GM11168 (cell line): ENCODE measurements around the gene PRH1.

ENCODE experiments used
- in situ Hi-C: fragments of 300-500 bp; cut with MboI; formaldehyde crosslinking; loops from one replicate; pipeline ENCODE4 v1.12.0; 2022; ENCODE audit warnings: low sequenced_read_pairs; ENCODE audit not compliant: unreplicated experiment

PRH1 gene

GRCh38 chr12:10884086-10884725 is at the start of gene PRH1:
TSS of gene PRH1 (minus strand) at chr12:10884255. CDS start at chr12:10884217, 38 bp downstream.
- in situ Hi-C loops, result no loop called here

GRCh38 chr12:10928746-10929286 is 44.8 kb upstream of the PRH1 start, which contains the start of gene PRH2:
TSS of gene PRH2 (plus strand) at chr12:10929236. CDS start at chr12:10929274, 38 bp downstream.
- in situ Hi-C loops, result no loop called here

DNA sequence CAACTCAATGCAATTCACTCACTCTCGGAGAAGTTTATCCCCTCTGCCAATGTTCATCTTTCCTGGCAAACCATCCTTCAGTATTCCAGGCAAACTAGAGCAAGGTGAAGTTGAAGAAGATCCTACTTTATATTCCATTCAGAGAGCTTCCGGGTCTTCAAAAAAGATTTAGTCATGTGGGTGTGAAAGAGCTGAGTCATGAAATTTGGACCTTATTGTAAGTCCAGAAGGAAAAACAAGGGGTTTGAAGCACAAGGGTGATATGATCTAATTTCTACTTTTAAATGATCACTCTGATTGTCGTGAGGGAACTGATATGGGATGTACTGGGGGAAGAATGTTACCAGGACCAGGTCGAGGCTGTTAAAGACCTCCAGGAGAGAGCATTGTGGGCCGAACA is 42.2 kb upstream of the PRH1 start:
- in situ Hi-C loops, result no loop called here

- in situ Hi-C loops, result no loop called here
Observed at GRCh38 chr12:10919809-10920208, 35.8 kb upstream of the PRH1 start.

DNA sequence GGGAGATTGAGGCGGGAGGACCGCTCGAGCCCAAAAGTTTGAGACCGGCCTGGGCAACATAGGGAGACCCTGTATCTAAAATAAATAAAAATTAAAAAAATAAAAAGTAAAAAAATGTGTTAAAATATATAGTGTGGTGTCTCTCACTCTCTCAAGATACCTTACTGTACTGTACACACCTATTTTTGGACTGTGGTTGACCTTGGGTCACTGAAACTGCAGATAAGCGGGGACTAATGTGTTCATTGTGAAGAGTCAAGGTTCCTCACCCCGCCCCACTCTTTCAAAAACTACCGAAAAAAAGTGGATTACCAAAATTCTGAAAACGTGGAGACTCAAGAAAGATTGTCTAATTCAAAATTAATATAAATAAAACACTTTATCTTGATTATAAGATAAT is 26.3 kb upstream of the PRH1 start:
- in situ Hi-C loops, result no loop called here

- in situ Hi-C loops, result no loop called here
Observed at GRCh38 chr12:10909462-10909861, 25.4 kb upstream of the PRH1 start, which contains the start of gene TAS2R13. TSS of gene TAS2R13 (minus strand) at chr12:10909562. CDS start at chr12:10909298, 264 bp downstream.

DNA sequence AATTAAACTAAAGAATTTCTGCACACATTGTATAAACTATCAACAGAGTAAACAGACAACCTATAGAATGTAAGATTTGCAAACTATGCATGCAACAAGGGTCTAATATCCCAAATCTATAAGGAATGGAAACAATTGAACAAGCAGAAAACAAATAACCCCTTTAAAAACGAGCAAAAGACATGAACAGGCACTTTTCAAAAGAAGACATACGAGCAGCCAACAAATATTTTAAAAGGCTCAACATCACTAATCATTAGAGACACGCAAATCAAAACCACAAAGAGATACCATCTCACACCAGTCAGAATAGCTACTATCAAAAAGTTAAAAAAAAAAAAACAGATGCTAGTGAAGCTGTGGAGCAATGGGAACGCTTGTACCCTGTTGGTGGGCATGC is 20.6 kb upstream of the PRH1 start:
- in situ Hi-C loops, result no loop called here

DNA sequence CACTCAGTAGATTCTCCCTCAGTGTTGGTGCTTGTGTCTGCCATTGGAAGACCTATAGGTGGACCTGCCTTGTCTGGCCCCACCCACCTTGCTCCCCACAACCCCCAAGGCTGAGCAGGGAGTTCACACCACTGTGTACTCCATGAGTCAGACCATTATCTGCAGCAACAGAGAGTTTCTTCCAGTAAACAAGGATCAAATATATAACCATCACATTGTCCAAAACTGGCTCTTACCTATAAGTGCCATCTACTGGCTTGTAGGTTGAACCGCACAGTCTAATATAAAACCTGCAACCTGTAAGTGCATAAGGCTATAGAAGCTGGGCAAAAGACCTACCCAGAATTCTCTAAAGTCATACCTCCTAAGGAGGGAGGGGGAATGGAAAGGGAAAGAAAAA is 17.4 kb upstream of the PRH1 start:
- in situ Hi-C loops, result no loop called here

DNA sequence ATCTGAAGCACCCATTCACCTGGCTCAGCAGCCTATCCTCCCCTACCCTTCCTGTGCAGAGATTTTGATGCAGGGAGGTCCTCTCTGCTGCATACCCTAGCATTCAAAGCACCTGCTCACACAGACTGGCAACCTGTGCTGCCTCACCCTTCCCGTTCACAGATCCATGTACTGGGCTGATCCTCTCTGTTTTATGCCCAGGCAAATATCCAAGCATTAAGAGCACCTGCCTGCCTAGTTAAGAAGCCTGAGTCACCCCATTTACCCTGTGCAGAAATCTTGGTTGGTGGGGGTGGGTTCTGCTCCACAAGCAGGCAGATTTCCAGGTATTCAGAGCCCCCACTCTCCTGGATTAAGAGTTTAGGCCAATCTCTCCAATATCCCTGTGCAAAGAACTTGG is 16.9 kb upstream of the PRH1 start:
- in situ Hi-C loops, result no loop called here

DNA sequence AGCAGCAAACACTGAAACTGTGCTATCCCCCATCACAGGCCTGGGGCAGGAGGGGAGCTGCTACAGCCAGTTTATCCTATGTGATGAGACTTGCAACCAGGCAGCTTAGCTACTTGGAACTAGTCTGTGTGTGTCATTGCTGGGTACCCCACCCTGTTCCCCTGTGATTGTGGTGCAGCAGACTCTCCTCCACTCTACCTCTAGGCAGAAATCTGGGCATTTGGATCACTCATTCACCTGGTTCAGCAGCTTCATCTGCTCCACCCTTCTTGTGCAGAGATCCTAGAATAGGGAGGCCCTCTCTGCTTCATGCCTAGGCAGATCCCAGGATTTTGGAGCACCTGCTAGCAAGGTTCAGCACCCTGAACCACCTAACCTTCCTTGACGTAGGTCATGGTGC is 16.5 kb upstream of the PRH1 start:
- in situ Hi-C loops, result no loop called here

DNA sequence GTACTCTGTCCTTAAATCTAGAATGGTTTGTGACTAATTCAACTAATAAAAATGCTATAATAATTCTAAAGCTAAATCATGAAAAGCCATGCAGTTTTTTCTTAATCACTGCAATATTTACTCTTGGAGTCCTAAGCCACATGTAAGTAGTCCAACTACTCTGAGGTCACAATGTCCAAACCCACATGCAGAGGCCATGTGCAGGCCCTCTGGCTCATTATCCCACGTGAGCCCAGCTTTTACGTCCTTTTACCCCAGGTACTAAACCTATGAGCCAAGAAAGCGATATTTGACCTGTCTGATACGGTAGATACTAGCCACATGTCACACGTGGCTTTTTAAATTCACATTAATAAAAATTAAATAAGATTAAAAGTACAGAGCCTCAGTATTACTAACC is 12.8 kb upstream of the PRH1 start:
- in situ Hi-C loops, result no loop called here

DNA sequence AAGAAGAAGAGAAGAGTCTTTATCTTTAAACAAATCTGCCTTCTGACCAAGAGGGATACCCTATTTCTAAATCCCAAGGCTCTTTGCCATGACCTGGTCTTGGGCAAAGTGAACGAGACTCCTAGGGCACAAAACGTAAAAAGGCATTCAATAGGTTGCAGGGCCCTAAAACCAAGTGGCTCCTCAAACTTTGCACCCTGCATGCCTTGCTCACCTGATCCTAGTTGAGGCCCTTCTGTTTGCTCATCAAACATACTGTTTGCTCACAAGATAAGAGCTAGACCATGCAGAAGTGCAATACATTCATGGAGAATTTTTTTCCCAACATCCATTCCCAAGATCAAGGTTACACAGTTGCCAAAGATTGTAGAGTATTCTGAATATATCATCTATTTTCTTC is 7.9 kb upstream of the PRH1 start:
- in situ Hi-C loops, result no loop called here

GRCh38 chr12:10889226-10889625 is 5.2 kb upstream of the PRH1 start:
- in situ Hi-C loops, result no loop called here

- in situ Hi-C loops, result no loop called here
Observed at GRCh38 chr12:10873378-10873777, 10.7 kb downstream of the PRH1 start.

GRCh38 chr12:10867381-10867780 is 16.7 kb downstream of the PRH1 start:
- in situ Hi-C loops, result no loop called here

DNA sequence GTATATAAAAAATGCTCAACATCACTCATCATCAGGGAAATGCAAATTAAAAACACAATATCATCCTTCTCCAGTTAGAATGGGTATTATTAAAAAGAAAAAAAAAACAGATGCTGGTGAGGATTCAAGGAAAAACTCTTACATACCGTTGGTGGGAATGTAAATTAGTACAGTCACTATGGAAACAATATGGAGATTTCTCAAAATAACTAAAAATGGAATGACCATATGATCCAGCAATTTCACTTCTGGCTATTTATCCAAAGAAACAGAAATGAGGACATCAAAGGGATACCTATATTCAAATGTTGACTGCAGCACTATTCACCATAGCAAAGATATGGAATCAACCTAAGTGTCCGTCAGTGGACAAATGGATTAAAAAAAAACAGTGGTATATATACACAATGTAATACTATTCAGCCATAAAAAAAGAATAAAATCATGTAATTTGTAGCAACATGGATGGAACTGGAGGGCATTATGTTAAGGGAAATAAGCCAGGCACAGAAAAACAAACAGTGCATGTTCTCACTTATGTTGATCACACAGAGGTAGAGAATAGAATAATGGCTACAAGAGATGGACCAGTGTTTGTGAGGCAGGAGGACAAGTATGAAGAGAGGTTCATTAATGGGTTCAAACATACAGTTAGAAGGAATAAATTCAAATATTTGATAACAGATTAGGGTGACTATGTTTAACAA is 20.4 kb downstream of the PRH1 start:
- in situ Hi-C loops, result no loop called here

DNA sequence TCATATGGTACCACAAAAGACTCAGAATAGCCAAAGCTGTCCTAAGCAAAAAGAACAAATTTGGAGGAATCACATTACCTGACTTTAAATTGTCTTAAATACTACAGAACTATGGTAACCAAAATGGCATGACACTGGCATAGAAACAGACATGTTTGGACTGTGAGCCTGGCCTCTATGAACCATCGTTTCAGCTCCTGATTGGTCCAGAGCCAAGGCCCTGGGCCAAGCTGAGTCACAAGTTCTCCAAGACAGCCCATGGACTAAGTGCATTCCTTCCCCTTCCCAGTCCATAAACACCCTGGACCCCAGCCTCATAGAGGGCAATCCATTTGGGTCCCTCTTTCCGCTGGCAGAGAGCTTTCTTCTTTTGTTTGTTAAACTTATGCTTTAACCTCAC is 22.7 kb downstream of the PRH1 start:
- in situ Hi-C loops, result no loop called here

- in situ Hi-C loops, result no loop called here
Observed at GRCh38 chr12:10855807-10856206, 28.2 kb downstream of the PRH1 start.

DNA sequence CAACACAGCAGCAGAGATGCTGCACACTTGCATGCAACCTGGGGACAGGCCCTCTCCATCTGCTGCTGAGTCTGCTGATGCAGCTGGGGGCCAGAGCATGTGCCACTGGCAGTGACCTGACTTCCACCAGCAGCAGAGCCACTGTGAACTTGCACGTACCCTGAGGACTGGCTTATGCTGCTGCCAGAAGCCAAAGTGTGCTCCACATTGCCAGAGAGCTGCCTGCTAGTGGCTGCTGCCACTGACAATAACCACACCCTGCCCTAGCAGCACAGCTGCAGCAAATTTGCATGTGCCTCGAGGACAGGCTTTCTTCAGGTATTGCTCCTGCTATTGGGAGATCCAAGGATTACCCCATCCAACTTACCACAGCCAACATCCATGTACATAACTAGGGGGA is 30.3 kb downstream of the PRH1 start:
- in situ Hi-C loops, result no loop called here

DNA sequence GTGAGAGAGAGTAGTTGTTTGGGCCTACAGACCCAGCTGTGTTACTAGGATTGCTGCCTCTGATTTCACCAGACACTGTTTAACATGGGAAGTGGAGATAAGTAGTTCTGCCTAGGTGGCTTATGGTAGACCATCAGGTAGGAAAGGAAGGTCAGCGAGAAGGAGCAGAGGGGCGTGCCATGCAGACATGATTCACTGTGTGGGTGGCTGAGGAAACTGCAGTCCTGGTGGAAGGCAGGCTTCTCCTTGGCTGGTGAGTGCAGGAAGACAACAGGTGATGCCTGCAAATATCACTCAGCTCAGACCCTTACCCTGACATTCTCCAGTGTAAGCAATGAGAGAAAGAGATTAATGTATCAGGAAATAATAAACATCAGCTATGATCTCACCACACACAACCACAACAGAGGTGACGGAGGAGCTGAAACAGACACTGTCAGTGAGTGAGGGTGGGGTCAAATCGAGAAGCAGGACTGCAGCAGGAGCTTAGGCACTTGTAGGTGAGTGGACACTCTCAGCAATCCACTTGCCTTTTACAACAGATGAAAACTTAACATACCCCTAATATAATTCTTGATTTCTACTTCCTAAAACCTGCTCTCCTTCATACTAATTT is 32.7 kb downstream of the PRH1 start:
- in situ Hi-C loops, result no loop called here

DNA sequence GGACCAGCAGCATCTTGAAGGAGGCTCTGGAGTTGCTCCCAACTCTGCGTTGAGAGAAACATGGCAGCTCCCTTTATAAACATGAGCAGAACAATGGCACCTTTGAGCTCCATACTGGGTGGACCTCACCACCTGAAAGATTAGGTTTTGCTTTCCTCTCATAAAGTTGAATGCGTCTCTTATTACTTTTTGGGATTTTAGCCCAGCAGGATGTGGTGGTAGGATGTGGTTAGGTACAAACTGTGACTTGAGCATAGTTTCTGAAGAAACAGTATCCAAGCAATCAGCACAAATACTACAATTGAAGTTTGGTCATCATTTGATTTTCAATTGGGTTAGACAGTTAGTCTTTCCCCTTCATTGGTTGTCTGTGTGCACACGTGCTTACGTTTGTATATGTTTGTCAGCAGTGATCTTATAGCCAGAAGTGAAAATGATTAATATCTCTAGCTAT is 34.6 kb downstream of the PRH1 start, which contains the start of gene PRR4:
TSS of gene PRR4 (minus strand) at position 51 of the 454 bp plus-strand sequence. CDS start at position 13, 38 bp downstream.
- in situ Hi-C loops, result no loop called here
